ENCODE data around the gene METTL6. TPM values are rescaled to one million over a fixed set of nuclear protein-coding genes. Genes with fewer than 3 reads are reported as not detected.
"Not testable (repeated sequence)": the region's sequence is repeated elsewhere in the genome, so short reads cannot be mapped to it uniquely, and the experiment has no call there.

The METTL6 gene
- polyA plus RNA-seq, 1 experiment: 25.9 TPM

DNA sequence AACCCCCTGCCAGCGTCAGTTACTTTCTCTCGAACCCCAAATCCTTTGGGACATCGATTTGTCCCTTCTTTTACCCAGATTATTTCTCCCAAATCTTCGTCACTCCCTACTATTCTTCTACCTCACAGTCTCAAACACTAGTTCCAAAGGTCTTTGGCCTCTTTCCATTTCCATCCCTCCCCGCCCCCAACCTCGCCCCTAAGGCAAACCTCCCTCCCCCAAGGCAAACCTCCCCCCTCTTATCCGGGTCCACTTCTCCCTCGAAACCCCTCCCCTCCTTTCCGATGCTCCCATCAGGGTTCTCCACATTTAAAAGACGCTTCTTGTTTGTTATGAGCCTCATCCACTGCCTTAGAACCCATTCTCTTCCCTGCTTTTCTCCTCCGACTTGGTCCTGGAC is 637 bp upstream of the METTL6 start:
- ChIA-PET CTCF (no interaction called here), POLR2A (no interaction called here)
- H3K27ac ChIP-seq (ENCODE audit: low read depth, low read length): peak overlapping the region; percentile 73
- no peaks in the 10 kb centered on the region for H3K27me3 ChIP-seq (ENCODE audit: control insufficient read depth, insufficient read depth, low read length)
- TF ChIP-seq, protein P1, sequence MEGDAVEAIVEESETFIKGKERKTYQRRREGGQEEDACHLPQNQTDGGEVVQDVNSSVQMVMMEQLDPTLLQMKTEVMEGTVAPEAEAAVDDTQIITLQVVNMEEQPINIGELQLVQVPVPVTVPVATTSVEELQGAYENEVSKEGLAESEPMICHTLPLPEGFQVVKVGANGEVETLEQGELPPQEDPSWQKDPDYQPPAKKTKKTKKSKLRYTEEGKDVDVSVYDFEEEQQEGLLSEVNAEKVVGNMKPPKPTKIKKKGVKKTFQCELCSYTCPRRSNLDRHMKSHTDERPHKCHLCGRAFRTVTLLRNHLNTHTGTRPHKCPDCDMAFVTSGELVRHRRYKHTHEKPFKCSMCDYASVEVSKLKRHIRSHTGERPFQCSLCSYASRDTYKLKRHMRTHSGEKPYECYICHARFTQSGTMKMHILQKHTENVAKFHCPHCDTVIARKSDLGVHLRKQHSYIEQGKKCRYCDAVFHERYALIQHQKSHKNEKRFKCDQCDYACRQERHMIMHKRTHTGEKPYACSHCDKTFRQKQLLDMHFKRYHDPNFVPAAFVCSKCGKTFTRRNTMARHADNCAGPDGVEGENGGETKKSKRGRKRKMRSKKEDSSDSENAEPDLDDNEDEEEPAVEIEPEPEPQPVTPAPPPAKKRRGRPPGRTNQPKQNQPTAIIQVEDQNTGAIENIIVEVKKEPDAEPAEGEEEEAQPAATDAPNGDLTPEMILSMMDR (IDR thresholded peaks at IDR 0.05; ENCODE audit: low read depth, low read length): no peak
- H3K9me3 ChIP-seq (ENCODE audit: control insufficient read depth, insufficient read depth, low read length): peaks cover 3% of the 10 kb centered on the region; the same call in 1 of the 2 replicates
- DNase-seq (ENCODE audit: low read depth, low spot score): no peak
- H3K4me3 ChIP-seq (ENCODE audit: low read depth, low read length): peak overlapping the region; percentile 95

DNA sequence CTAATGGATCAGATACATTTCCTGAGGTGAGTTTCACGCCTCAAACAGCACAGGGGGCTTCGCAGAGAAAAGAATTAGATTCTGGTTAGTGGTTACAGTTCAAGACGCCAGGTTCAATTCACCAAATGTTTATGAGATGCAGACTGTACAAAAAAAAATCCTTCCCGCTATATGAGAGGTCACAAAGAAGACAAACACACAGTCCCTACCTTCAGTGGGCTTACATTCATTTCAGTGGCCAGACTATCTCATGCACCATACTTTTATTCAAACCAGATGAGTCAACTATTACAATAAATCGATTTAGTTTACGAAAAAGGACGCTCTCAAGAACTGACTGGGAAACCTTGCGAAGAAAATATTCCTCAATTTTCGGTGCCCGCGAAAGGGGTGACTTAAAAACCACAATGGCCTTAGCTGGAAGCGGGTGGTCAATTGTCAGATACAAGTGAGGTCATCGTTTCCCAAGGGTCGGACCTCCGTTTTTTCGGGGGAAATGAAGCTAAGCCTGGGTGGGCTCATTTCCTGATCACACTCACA is 695 bp downstream of the METTL6 start:
- ChIA-PET CTCF (interaction anchor here (0.9 to 1.6 kb wide), 3 partner anchors 21 to 224 kb away, joined by 3 to 4 read pairs (median 4); no protein-coding TSS in a partner anchor), POLR2A (no interaction called here)
- Histone ChIP-seq H3K27me3 (ENCODE audit: control insufficient read depth, insufficient read depth, low read length) (no peaks in the 10 kb centered on the region), H3K4me3 (ENCODE audit: low read depth, low read length) (peak overlapping the region; percentile 95), H3K9me3 (ENCODE audit: control insufficient read depth, insufficient read depth, low read length) (peaks cover 3% of the 10 kb centered on the region; the same call in 1 of the 2 replicates), H3K27ac (ENCODE audit: low read depth, low read length) (peak overlapping the region; percentile 73)
- no peak for DNase-seq (ENCODE audit: low read depth, low spot score)
- TF ChIP-seq, protein P1 (IDR thresholded peaks at IDR 0.05; ENCODE audit: low read depth, low read length): no peak

DNA sequence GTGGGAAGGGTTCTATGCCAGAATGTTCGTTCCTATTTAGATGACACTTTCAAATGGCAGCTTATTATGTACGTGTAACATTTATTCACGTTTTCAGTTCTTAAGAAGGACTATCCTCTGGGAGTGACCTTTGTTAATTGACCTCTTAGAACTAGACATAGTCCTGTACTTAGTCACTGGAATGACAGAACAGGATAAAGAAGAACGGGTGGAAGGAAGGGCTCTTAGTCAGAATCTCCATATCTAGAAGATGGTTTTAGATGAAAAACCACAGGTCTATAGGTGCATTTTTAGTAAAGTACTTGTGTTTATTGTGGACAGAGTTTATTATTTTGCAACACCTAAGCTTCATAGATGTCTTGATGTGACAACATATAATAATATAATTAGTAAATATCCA is 6.5 kb downstream of the METTL6 start:
- CTCF ChIA-PET: no interaction called here
- no peak for DNase-seq (ENCODE audit: low read depth, low spot score)

DNA sequence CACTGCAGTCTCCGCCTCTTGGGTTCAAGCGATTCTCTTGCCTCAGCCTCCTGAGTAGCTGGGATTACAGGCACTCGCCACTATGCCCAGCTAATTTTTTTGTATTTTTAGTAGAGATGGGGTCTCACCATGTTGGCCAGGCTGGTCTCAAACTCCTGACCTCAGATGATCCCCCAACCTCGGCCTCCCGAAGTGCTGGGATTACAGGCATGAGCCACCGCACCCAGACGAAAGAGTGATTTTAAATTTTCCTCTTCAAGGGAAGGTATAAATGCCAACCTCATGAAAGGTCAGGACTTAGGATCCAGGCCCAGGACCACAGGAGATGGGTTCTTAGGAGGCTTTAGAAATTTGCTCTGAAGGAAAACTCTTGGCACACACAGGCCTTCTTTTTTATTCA is 16.4 kb downstream of the METTL6 start:
- POLR2A ChIA-PET; H3K9me3 ChIP-seq (ENCODE audit: control insufficient read depth, insufficient read depth, low read length); H3K27ac ChIP-seq (ENCODE audit: low read depth, low read length); DNase-seq (ENCODE audit: low read depth, low spot score); CTCF ChIA-PET; H3K27me3 ChIP-seq (ENCODE audit: control insufficient read depth, insufficient read depth, low read length); H3K4me3 ChIP-seq (ENCODE audit: low read depth, low read length): not testable (repeated sequence)

More for the DNA sequence above, 6.5 kb downstream of the METTL6 start:
- no peak overlapping the region for H3K4me3 ChIP-seq (ENCODE audit: low read depth, low read length)
- H3K27ac ChIP-seq (ENCODE audit: low read depth, low read length): no peak overlapping the region
- TF ChIP-seq, protein P1 (IDR thresholded peaks at IDR 0.05; ENCODE audit: low read depth, low read length): no peak
- H3K27me3 ChIP-seq (ENCODE audit: control insufficient read depth, insufficient read depth, low read length): no peaks in the 10 kb centered on the region
- POLR2A ChIA-PET: no interaction called here
- H3K9me3 ChIP-seq (ENCODE audit: control insufficient read depth, insufficient read depth, low read length): no peaks in the 10 kb centered on the region

DNA sequence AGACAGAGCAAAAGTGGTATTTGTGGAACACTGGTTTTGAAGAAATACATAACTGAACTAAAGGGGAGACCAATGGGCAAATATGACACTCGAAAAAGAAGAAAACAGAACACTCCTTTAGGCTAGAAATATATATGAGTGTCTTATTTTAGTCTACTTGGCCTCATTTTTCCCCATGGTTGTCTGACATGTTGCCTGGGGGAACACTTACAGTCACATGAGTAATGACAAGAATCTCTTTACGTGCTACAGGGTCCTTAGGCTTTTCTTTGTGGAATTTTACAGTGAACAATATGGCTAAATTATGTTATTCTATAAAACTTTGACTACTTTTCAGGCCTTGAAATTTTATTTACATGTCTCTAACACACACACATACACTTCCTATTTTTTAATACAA is 17.6 kb downstream of the METTL6 start:
- POLR2A ChIA-PET: no interaction called here

More for the DNA sequence above, 17.6 kb downstream of the METTL6 start:
- CTCF ChIA-PET: interaction anchor here (0.7 kb wide), 1 partner anchor 207 kb away, joined by 3 read pairs; no protein-coding TSS in a partner anchor
- TF ChIP-seq, protein P1 (IDR thresholded peaks at IDR 0.05; ENCODE audit: low read depth, low read length): no peak
- Histone ChIP-seq H3K9me3 (ENCODE audit: control insufficient read depth, insufficient read depth, low read length) (no peaks in the 10 kb centered on the region), H3K27me3 (ENCODE audit: control insufficient read depth, insufficient read depth, low read length) (no peaks in the 10 kb centered on the region), H3K4me3 (ENCODE audit: low read depth, low read length) (no peak overlapping the region), H3K27ac (ENCODE audit: low read depth, low read length) (no peak overlapping the region)
- no peak for DNase-seq (ENCODE audit: low read depth, low spot score)

Measured in AG04450 (cell line).